ENCODE results near the gene TOP2A. TPM values are rescaled to one million over a fixed set of nuclear protein-coding genes. Genes with fewer than 3 reads are reported as not detected.
"Not testable (repeated sequence)": the region's sequence is repeated elsewhere in the genome, so short reads cannot be mapped to it uniquely, and the experiment has no call there.

Gene TOP2A
- total and polyA plus RNA-seq, 5 donors from 2014 or later = 2.1 to 13.2 (median 2.9) TPM

GRCh38 chr17:40418428-40418706 is 671 bp upstream of the TOP2A start:
- peaks cover 16 to 37% (median 23%) of the 10 kb centered on the region in 4 donors for H3K4me1 Mint-ChIP-seq
- ATAC-seq (ENCODE audit: low read depth in 2 of 2) (no peak), DNase-seq (no peak)
- no peaks in the 10 kb centered on the region for H3K36me3 Mint-ChIP-seq
- H3K9me3 Mint-ChIP-seq = no peaks in the 10 kb centered on the region
- Histone ChIP-seq H3K36me3 (ENCODE audit: control insufficient read depth, insufficient read depth, low read length) (no peaks in the 10 kb centered on the region), H3K27ac (ENCODE audit: insufficient read depth, low read length, poor library complexity, severe bottlenecking) (no peak overlapping the region), H3K9me3 (ENCODE audit: control insufficient read depth in 2 of 2, low read length in 2 of 2) (no peaks in the 10 kb centered on the region), H3K4me1 (ENCODE audit: control insufficient read depth, insufficient read depth, low read length, poor library complexity, severe bottlenecking) (peaks cover 29% of the 10 kb centered on the region), H3K27me3 (ENCODE audit: control insufficient read depth, insufficient read depth, low read length) (no peaks in the 10 kb centered on the region), H3K4me3 (ENCODE audit: low read depth, low read length) (peak overlapping the region; percentile 99)
- H3K27ac Mint-ChIP-seq = peak overlapping the region; percentile 92 to 95 (median 95)
- peak overlapping the region; percentile 87 to 97 (median 92) for H3K4me3 Mint-ChIP-seq
- peaks cover 4% of the 10 kb centered on the region for H3K27me3 Mint-ChIP-seq

DNA sequence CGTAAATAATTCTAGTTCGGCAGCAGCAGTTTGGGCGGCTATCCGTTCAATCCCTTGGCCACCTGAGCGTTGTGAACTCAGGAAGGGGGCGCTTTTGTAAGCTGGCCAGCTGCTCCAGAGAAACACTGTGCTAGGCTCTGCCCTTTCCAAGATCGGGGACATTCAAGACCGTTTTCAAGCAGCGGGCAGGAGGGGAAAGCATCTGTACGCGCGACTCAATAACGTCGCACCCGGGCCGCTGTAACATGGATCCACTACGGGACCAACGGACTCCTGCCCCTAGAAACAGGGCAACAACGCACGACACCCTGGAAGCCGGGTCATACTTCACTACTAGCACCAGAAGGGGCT is 463 bp downstream of the TOP2A start:
- H3K36me3 Mint-ChIP-seq = no peaks in the 10 kb centered on the region
- H3K27ac Mint-ChIP-seq = peak overlapping the region; percentile 32 to 95 (median 95)
- peak overlapping the region; percentile 87 to 97 (median 92) for H3K4me3 Mint-ChIP-seq
- H3K36me3 ChIP-seq (ENCODE audit: control insufficient read depth, insufficient read depth, low read length) = no peaks in the 10 kb centered on the region
- no peaks in the 10 kb centered on the region for H3K27me3 Mint-ChIP-seq
- H3K4me1 Mint-ChIP-seq = peaks cover 16 to 37% (median 26%) of the 10 kb centered on the region in 4 donors
- H3K27ac ChIP-seq (ENCODE audit: insufficient read depth, low read length, poor library complexity, severe bottlenecking) = peak overlapping the region; percentile 14
- H3K27me3 ChIP-seq (ENCODE audit: control insufficient read depth, insufficient read depth, low read length) = no peaks in the 10 kb centered on the region
- ATAC-seq (ENCODE audit: low read depth in 2 of 2) (peak in 1 of 2 donors; percentile 2), DNase-seq (no peak)
- H3K4me1 ChIP-seq (ENCODE audit: control insufficient read depth, insufficient read depth, low read length, poor library complexity, severe bottlenecking) = peaks cover 29% of the 10 kb centered on the region
- no peaks in the 10 kb centered on the region for H3K9me3 ChIP-seq (ENCODE audit: control insufficient read depth in 2 of 2, low read length in 2 of 2)
- H3K4me3 ChIP-seq (ENCODE audit: low read depth, low read length) = peak overlapping the region; percentile 99
- no peaks in the 10 kb centered on the region for H3K9me3 Mint-ChIP-seq

GRCh38 chr17:40416671-40417070 is 1.0 kb downstream of the TOP2A start:
- no peaks in the 10 kb centered on the region for H3K9me3 Mint-ChIP-seq
- H3K27me3 Mint-ChIP-seq = no peaks in the 10 kb centered on the region
- ATAC-seq (ENCODE audit: low read depth in 2 of 2) = no peak
- H3K27ac Mint-ChIP-seq = peak overlapping the region in 2 of 3 donors; percentile 95
- peak overlapping the region; percentile 6 for H3K27ac ChIP-seq (ENCODE audit: insufficient read depth, low read length, poor library complexity, severe bottlenecking)
- H3K4me1 Mint-ChIP-seq = peaks cover 16 to 37% (median 28%) of the 10 kb centered on the region in 4 donors
- no peaks in the 10 kb centered on the region for H3K27me3 ChIP-seq (ENCODE audit: control insufficient read depth, insufficient read depth, low read length)
- peak overlapping the region; percentile 87 to 97 (median 92) for H3K4me3 Mint-ChIP-seq
- no peaks in the 10 kb centered on the region for H3K36me3 Mint-ChIP-seq
- peak overlapping the region; percentile 99 for H3K4me3 ChIP-seq (ENCODE audit: low read depth, low read length)
- no peaks in the 10 kb centered on the region for H3K9me3 ChIP-seq (ENCODE audit: control insufficient read depth in 2 of 2, low read length in 2 of 2)
- no peak for DNase-seq
- H3K36me3 ChIP-seq (ENCODE audit: control insufficient read depth, insufficient read depth, low read length) = no peaks in the 10 kb centered on the region
- peaks cover 29% of the 10 kb centered on the region for H3K4me1 ChIP-seq (ENCODE audit: control insufficient read depth, insufficient read depth, low read length, poor library complexity, severe bottlenecking)

- Mint-ChIP-seq H3K4me1 (peaks cover 18 to 42% (median 35%) of the 10 kb centered on the region in 4 donors), H3K4me3 (peak overlapping the region; percentile 22 to 95 (median 47)), H3K9me3 (no peaks in the 10 kb centered on the region), H3K27me3 (no peaks in the 10 kb centered on the region), H3K36me3 (no peaks in the 10 kb centered on the region), H3K27ac (no peak overlapping the region)
- Histone ChIP-seq H3K27ac (ENCODE audit: insufficient read depth, low read length, poor library complexity, severe bottlenecking) (no peak overlapping the region), H3K36me3 (ENCODE audit: control insufficient read depth, insufficient read depth, low read length) (no peaks in the 10 kb centered on the region), H3K4me1 (ENCODE audit: control insufficient read depth, insufficient read depth, low read length, poor library complexity, severe bottlenecking) (peaks cover 33% of the 10 kb centered on the region), H3K9me3 (ENCODE audit: control insufficient read depth in 2 of 2, low read length in 2 of 2) (no peaks in the 10 kb centered on the region), H3K27me3 (ENCODE audit: control insufficient read depth, insufficient read depth, low read length) (no peaks in the 10 kb centered on the region), H3K4me3 (ENCODE audit: low read depth, low read length) (no peak overlapping the region)
- peak in 2 of 3 donors; percentile 66 to 74 for DNase-seq
- ATAC-seq (ENCODE audit: low read depth in 2 of 2) = no peak
Measured at GRCh38 chr17:40415390-40415789, 2.3 kb downstream of the TOP2A start.

DNA sequence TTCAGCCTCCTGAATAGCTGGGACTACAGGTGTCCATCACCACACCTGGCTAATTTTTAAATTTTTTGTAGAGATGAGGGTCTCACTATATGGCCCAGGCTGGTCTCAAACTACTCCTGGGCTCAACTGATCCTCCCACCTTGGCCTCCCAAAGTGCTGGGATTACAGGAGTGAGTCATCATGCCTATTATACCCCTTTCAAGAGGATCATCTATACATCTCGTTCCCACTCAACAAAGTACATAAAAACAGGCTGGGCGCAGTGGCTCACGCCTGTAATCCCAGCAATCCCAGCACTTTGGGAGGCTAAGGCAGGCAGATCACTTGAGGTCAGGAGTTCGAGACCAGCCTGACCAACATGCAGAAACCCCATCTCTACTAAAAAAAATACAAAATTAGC is 3.4 kb downstream of the TOP2A start:
- H3K9me3 Mint-ChIP-seq = not testable (repeated sequence)

DNA sequence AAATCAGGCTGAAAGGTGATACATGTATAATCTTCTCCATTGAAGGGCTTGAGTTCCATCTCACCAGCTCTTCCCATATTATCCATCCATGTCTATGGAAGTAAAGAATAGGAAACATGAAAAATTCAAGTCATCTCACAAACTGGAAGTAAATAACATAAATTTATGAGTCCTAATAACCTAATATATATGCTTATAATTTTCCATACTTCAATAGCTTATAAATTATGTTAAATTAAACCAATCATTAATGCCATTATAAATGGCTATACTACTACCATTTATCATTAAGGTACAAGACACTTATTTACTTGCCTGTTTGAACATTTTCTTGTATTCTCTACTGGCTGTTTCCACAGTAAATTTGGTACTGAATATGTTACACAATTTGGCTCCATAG is 4.8 kb downstream of the TOP2A start:
- Histone ChIP-seq H3K4me1 (ENCODE audit: control insufficient read depth, insufficient read depth, low read length, poor library complexity, severe bottlenecking) (peaks cover 22% of the 10 kb centered on the region), H3K36me3 (ENCODE audit: control insufficient read depth, insufficient read depth, low read length) (no peaks in the 10 kb centered on the region), H3K4me3 (ENCODE audit: low read depth, low read length) (no peak overlapping the region), H3K27me3 (ENCODE audit: control insufficient read depth, insufficient read depth, low read length) (no peaks in the 10 kb centered on the region), H3K9me3 (ENCODE audit: control insufficient read depth in 2 of 2, low read length in 2 of 2) (no peaks in the 10 kb centered on the region), H3K27ac (ENCODE audit: insufficient read depth, low read length, poor library complexity, severe bottlenecking) (no peak overlapping the region)
- no peaks in the 10 kb centered on the region for H3K36me3 Mint-ChIP-seq
- no peaks in the 10 kb centered on the region for H3K9me3 Mint-ChIP-seq
- ATAC-seq (ENCODE audit: low read depth in 2 of 2) = no peak
- DNase-seq = no peak
- peaks cover 12 to 32% (median 29%) of the 10 kb centered on the region in 4 donors for H3K4me1 Mint-ChIP-seq
- H3K27ac Mint-ChIP-seq = peak overlapping the region in 1 of 3 donors; percentile 73
- no peak overlapping the region for H3K4me3 Mint-ChIP-seq
- H3K27me3 Mint-ChIP-seq = no peaks in the 10 kb centered on the region

More for the DNA sequence above, 3.4 kb downstream of the TOP2A start:
- not testable (repeated sequence) for H3K36me3 ChIP-seq (ENCODE audit: control insufficient read depth, insufficient read depth, low read length); DNase-seq; H3K27me3 Mint-ChIP-seq; H3K27me3 ChIP-seq (ENCODE audit: control insufficient read depth, insufficient read depth, low read length); H3K4me3 ChIP-seq (ENCODE audit: low read depth, low read length); H3K4me3 Mint-ChIP-seq; H3K36me3 Mint-ChIP-seq; H3K27ac Mint-ChIP-seq; ATAC-seq (ENCODE audit: low read depth in 2 of 2); H3K9me3 ChIP-seq (ENCODE audit: control insufficient read depth in 2 of 2, low read length in 2 of 2); H3K27ac ChIP-seq (ENCODE audit: insufficient read depth, low read length, poor library complexity, severe bottlenecking)
- H3K4me1 ChIP-seq (ENCODE audit: control insufficient read depth, insufficient read depth, low read length, poor library complexity, severe bottlenecking) = peaks cover 31% of the 10 kb centered on the region
- H3K4me1 Mint-ChIP-seq = peaks cover 14 to 41% (median 34%) of the 10 kb centered on the region in 4 donors

DNA sequence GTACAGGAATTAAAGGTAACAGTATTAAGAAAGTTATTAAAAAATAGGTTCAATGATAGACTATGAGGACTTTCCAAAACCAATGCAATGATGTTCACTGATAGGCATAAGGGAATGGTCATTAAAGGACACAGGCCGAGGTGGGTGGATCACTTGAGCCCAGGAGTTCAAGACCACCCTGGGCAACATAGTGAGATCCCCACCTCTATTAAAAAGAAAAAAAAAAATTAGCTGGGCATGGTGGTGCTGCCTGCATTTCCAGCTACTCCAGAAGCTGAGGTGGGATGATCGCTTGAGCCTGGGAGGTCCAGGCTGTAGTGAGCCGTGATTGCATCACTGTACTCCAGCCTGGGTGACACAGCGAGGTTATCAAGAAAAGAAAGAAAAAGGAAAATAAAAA is 5.9 kb downstream of the TOP2A start:
- Mint-ChIP-seq H3K27me3 (no peaks in the 10 kb centered on the region), H3K4me1 (peaks cover 10 to 33% (median 22%) of the 10 kb centered on the region in 4 donors), H3K27ac (peak overlapping the region in 1 of 3 donors; percentile 20), H3K9me3 (no peaks in the 10 kb centered on the region), H3K36me3 (no peaks in the 10 kb centered on the region), H3K4me3 (no peak overlapping the region)
- no peaks in the 10 kb centered on the region for H3K36me3 ChIP-seq (ENCODE audit: control insufficient read depth, insufficient read depth, low read length)
- no peaks in the 10 kb centered on the region for H3K27me3 ChIP-seq (ENCODE audit: control insufficient read depth, insufficient read depth, low read length)
- no peak for DNase-seq
- no peaks in the 10 kb centered on the region for H3K9me3 ChIP-seq (ENCODE audit: control insufficient read depth in 2 of 2, low read length in 2 of 2)
- peaks cover 14% of the 10 kb centered on the region for H3K4me1 ChIP-seq (ENCODE audit: control insufficient read depth, insufficient read depth, low read length, poor library complexity, severe bottlenecking)
- H3K27ac ChIP-seq (ENCODE audit: insufficient read depth, low read length, poor library complexity, severe bottlenecking) = no peak overlapping the region
- no peak overlapping the region for H3K4me3 ChIP-seq (ENCODE audit: low read depth, low read length)
- ATAC-seq (ENCODE audit: low read depth in 2 of 2) = no peak

DNA sequence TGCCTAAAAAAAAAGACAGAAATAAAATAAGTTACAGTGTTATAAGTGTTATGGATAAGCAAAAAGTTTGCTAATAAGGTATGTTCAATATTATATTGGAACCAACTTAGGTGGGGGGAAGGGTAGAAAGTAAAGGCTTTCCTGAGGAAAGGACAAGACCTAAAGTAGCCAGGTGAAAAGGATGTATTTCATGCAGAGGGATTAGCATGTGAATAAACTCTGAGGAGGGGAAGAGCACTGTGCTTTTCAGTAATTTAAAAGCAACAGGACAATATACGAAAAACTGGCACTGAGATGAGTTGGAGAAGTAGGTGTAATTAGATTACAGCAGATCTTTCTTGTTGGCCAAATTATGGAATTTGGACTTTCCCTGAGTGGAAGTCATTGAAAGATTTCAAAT is 7.6 kb downstream of the TOP2A start:
- Histone ChIP-seq H3K36me3 (ENCODE audit: control insufficient read depth, insufficient read depth, low read length) (no peaks in the 10 kb centered on the region), H3K4me3 (ENCODE audit: low read depth, low read length) (no peak overlapping the region), H3K27ac (ENCODE audit: insufficient read depth, low read length, poor library complexity, severe bottlenecking) (no peak overlapping the region), H3K27me3 (ENCODE audit: control insufficient read depth, insufficient read depth, low read length) (no peaks in the 10 kb centered on the region), H3K4me1 (ENCODE audit: control insufficient read depth, insufficient read depth, low read length, poor library complexity, severe bottlenecking) (peaks cover 4% of the 10 kb centered on the region), H3K9me3 (ENCODE audit: control insufficient read depth in 2 of 2, low read length in 2 of 2) (no peaks in the 10 kb centered on the region)
- ATAC-seq (ENCODE audit: low read depth in 2 of 2) (no peak), DNase-seq (no peak)
- Mint-ChIP-seq H3K36me3 (no peaks in the 10 kb centered on the region), H3K27ac (peak overlapping the region in 1 of 3 donors; percentile 60), H3K4me3 (peak overlapping the region in 1 of 4 donors; percentile 8), H3K9me3 (no peaks in the 10 kb centered on the region), H3K4me1 (peaks cover 2 to 28% (median 10%) of the 10 kb centered on the region in 4 donors), H3K27me3 (no peaks in the 10 kb centered on the region)
